NCI-H345 treated with DMSO at 0.1 percent for 48 hours (cell line): Measurements from ENCODE around the gene STXBP6.
"Not testable (repeated sequence)": the region's sequence is repeated elsewhere in the genome, so short reads cannot be mapped to it uniquely, and the experiment has no call there.

Source experiments
- DNase-seq: peaks from one replicate; lab custom pipeline; 2025; ENCODE audit not compliant: unreplicated experiment; lab: John Stamatoyannopoulos, UW

STXBP6 gene

GRCh38 chr14:24959791-24960331 is 90.1 kb downstream of the STXBP6 start:
- DNase-seq = no peak

GRCh38 chr14:24958271-24958670 is 91.7 kb downstream of the STXBP6 start:
- no peak for DNase-seq

GRCh38 chr14:24957814-24958213 is 92.1 kb downstream of the STXBP6 start:
- DNase-seq = no peak

GRCh38 chr14:24956104-24956503 is 93.8 kb downstream of the STXBP6 start:
- DNase-seq = no peak

DNA sequence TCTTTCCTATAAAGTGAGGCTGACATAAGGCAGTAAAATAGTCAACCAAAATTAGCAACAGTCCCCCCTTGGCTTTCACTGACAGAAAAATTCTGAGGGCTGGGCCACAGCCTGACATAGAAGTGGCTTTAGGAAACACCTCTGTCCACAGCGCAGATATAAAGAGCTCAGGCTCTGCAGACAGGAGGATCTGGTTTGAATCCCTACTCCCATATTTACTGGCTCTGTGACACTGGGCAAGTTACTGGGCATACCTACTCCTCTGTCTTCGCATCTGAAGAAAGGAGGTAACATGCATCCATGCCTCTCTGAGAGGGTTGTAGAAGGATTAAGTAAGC is 95.3 kb downstream of the STXBP6 start:
- no peak for DNase-seq

GRCh38 chr14:24954037-24954699 is 95.8 kb downstream of the STXBP6 start:
- no peak for DNase-seq

DNA sequence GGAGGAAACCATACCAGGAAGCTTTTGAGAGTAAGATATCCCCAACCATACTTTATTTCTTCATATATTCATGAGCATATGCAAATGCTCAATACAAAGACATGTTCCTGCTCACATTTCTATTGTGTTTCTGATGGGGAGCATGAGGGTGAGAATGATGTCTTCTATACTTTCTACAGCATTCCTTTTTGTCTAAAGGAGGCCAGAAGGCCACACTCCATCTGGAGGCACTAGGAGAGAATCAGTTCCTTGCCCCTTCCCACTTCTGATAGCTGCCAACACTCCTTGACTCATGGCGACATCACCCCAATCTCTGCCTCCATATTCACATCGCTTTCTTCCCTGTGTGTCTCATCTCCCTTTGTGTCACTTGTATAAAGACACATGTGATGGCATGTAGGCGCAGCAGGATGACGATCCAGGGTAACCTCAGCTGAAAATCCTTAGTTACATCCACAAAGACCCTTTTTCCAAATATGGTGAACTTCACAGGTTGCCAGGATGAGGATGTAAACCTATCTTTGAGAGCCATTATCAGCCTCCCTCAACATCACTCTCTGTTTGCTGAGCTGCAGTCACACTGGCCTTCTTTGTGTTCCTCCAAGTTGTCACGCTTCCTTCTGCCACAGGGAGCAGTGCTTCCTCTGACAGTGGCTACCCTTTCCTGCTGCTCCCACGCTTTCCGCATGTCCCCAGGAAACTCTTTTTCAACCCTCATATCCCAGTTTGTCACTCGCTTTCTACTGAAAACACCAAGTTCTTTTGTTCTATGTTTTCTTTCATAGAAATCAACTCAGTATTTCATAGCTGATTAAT is 96.9 kb downstream of the STXBP6 start:
- no peak for DNase-seq

GRCh38 chr14:24948261-24948847 is 101.6 kb downstream of the STXBP6 start:
- no peak for DNase-seq

DNA sequence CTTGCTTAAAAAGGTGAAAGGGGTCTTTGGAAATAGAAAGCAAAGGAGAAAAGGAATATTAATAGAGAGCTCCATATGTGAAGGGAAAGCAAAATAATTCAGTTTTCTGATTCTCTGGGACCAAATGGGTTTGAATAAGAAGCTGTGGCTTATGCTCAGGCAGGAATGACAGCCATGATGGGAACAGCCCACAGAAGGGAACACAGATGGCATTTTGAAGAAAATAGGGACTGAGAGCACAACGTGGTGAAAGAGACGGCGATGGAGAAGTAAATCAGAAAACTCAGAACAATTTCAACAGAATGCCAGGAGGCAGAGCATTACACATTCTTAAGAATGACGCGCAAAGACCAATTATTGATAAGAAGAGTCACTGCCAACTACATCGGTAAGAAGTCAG is 102.8 kb downstream of the STXBP6 start:
- no peak for DNase-seq

DNA sequence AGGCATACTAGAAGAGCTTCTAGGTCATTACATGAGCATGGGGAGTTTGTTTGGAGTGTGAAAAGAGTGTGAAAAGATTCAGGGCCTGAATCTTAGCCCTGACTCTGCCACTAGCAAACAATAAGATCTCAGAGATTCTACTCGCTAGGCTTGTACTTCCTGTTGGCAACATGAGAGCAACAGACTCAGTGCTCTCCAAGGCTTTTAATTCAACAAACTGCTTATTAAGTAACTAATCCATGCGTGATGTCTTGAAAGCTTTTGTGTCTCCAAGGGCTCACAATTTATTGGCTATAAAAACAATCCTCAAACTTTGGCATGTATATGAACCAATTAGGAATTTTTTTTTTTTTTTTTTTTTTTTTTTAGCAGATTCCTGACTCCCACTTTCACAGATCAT is 105.1 kb downstream of the STXBP6 start:
- no peak for DNase-seq

- DNase-seq = peak; percentile 64
Observed at GRCh38 chr14:24943024-24943423, 106.9 kb downstream of the STXBP6 start.

GRCh38 chr14:24941719-24942118 is 108.2 kb downstream of the STXBP6 start:
- DNase-seq = peak; percentile 83

GRCh38 chr14:24940213-24940783 is 109.6 kb downstream of the STXBP6 start:
- DNase-seq = no peak

DNA sequence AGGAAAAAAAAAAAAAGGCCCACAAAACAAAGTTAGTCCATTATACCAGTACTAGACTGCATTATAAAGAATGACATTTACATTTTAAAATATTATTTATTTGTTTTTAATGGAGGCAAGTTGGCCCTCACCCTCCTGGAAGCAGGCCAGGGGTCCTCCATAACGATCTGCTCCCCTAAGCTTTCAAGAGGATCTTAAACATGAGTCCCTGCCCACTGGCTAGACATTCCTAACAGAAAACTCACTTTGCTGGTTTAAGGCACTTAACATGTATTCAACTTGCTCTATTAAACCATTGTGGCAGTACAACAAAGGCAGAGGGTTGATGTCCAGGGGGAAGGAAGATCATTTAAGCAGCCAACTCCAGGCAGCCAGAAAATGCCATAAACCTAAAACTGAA is 111.4 kb downstream of the STXBP6 start:
- DNase-seq = no peak

- no peak for DNase-seq
Observed at GRCh38 chr14:24937300-24937699, 112.6 kb downstream of the STXBP6 start.

DNA sequence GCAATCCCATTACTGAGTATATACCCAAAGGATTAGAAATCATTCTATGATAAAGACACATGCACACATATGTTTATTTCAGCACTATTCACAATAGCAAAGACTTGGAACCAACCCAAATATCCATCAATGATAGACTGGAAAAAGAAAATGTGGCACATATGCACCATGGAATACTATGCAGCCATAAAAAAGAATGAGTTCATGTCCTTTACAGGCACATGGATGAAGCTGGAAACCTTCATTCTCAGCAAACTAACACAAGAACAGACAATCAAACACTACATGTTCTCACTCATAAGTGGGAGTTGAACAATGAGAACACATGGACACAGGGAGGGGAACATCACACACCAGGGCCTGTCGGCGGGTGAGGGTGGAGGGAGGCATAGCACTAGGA is 113.2 kb downstream of the STXBP6 start:
- DNase-seq = not testable (repeated sequence)

GRCh38 chr14:24935796-24936195 is 114.2 kb downstream of the STXBP6 start:
- no peak for DNase-seq

DNA sequence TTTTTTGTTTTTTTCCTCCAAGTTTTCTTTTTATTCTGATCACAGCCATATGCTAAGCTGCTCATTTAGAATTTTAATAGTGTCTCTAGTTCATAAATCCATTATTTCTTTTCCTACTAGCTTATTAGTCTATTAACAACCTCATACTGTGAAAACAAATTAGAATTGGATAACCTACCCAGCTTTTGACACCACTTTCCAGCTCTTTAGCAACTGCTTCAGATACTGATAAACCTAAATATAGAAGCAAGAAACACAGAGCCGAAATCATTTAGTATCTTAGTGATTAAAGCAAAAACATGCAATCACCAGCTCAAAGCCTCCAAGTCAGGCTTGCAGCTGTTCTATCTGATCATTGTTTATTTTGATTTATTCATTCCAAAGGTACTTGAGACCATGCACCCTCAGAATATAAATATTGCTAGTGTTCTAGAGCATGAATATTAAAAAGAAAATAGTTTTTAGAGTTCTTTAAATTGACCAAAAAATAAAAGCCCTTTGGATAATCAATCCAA is 121.5 kb downstream of the STXBP6 start:
- DNase-seq = no peak

DNA sequence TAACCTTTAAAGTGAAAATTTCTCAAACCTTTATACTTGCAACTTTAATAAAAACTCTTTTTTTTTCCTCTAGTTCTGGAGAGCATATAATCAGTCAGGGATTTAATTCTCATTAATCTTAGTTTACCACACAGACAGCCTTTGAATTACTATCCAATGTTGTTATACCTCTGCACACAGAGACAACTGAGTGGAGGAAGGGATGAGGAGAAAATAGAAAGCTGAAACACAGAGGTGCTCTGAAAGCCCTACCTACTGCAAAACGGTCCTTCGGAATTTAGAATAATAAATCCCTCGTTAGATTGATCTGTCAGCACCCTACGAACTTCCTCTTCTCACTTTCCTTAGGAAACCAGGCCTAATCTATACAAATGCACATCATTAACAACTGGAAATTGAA is 122.1 kb downstream of the STXBP6 start:
- DNase-seq = no peak

DNA sequence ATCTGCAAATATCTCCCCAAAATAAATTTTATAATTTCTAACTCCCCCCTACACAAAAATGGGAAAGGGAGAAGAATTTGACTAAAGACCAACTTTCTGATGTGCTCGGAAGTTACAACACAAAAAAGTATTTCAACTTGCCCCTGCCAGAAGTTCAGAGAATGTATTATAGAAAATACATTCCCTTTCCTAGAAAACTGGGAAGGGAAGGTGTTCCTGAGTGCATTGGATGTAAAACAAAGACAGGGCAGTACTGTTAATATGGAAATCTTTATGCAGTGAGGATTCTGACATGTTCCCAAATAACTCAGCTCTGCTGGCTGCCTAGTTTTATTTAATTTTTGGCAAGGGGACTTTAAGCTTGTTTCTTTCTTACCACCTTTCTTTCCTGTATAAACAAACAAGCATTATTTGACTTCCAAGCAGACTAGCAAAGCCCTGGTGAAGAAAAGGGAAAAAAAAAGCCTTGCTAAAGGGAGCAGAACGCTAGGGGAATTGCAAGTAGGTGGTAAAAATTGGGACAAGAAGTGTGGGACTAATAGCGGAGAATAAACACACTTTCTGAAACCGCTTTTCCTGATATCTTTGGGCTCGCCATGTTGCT is 124.1 kb downstream of the STXBP6 start:
- no peak for DNase-seq

DNA sequence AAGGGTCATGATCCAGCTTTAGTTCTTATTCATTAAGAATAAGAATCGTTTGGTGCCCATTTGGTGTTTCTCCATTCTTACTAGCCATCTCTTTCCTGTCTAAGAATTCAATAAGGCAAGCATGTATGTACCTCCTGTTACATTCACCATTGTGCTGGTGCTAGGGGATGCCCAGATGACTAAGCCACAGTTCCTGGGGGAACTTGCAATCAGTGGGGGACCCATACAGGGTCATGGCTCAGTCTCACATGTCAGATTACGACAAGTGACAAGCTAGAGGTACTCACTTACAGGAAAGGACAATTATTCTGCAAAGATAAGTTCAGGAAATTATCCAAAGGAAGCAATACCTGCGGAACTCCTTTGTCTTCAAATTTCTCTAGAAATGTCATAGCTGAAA is 125.4 kb downstream of the STXBP6 start:
- DNase-seq = no peak
